AG20443 (cell line): Measurements from ENCODE around the gene CHST11.

Experiments
- DNase-seq: peaks from one replicate; pipeline ENCODE4 v3.0.0; 2012; ENCODE audit warnings: low spot score, mixed read lengths

The CHST11 gene

GRCh38 chr12:104809251-104809650 lies 352.5 kb downstream of the CHST11 start:
- DNase-seq = no peak

DNA sequence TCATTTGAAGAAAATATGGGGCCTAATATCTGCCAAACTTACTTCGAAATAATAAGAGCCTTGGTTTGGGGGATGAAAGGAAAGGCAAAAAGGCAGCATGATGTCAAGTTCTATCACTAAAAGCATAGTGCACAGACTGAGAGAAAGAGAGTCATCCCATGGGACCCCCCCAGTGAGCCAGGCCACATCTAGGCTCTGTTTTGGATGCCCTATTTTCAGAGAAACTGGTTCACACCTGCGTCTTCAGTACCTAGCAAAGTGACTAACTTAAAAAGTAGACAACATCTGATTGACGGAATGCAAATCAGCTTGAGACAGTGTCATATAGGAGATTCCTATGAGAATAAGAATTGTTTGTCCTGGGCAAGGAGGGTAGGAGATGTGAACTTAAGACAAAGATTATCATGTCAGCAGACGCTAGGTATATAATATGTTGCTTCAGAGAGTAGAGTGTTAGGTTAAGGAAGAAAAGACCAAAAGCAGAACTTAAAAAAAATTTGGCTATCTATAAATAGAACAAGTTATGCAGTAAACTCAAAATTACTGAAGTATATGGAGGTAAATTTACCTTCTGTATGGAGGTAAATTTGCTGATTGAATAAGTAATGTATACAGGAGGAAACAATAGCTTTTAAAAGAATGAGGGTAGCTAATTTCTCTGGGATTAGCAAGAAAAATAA lies 353.1 kb downstream of the CHST11 start:
- DNase-seq = no peak
